Ovary (tissue), 9 donors: ENCODE results near the gene ANTXR2. TPM values are rescaled to one million over a fixed set of nuclear protein-coding genes. Genes with fewer than 3 reads are reported as not detected.
A peak's percentile ranks its signal among the peaks of the same experiment; 100 is the strongest.

Experiments used
- DNase-seq, 5 donors: peaks; one replicate each; pipeline ENCODE4 v3.0.0-alpha.2; 2019 to 2020
- H3K27ac ChIP-seq, 2 donors: fragments of 200-600 bp; one replicate each; pipeline versions ENCODE4 v1.5.1 to v1.8.0; 2019 to 2022
- H3K27me3 ChIP-seq: fragments of 200-600 bp; one replicate; pipeline ENCODE4 v1.8.0; 2022
- H3K36me3 ChIP-seq: fragments of 200-600 bp; sonication (generic); one replicate; pipeline ENCODE4 v1.5.1; 2019
- H3K4me1 ChIP-seq: one replicate; pipeline ENCODE4 v1.8.1; 2013; ENCODE audit warnings: mild to moderate bottlenecking, moderate library complexity; ENCODE audit not compliant: insufficient read depth
- H3K4me3 ChIP-seq: fragments of 200-600 bp; sonication (generic); one replicate; pipeline ENCODE4 v1.5.1; 2017
- H3K9me3 ChIP-seq, 2 donors: fragments of 200-600 bp in 1 of 2; sonication (generic) in 1 of 2; one replicate each; pipeline versions ENCODE4 v1.5.1 to v1.8.1; 2013 to 2019; ENCODE audit warnings: mild to moderate bottlenecking in 1 of 2, moderate library complexity in 1 of 2
- CTCF ChIP-seq, 3 donors: fragments of 450-650 bp in 2 of 3; fragments of 200-600 bp in 1 of 3; IDR thresholded peaks; one replicate each; pipeline versions ENCODE4 v1.5.1 to v1.8.0; 2016 to 2022; ENCODE audit warnings: antibody characterized with exemption in 3 of 3, mild to moderate bottlenecking in 1 of 3
- EP300 ChIP-seq: sonication (generic); formaldehyde crosslinking; IDR thresholded peaks from one replicate; pipeline ENCODE4 v1.6.1; 2017; ENCODE audit warnings: antibody characterized with exemption
- POLR2A ChIP-seq: fragments of 450-650 bp; IDR thresholded peaks from one replicate; pipeline ENCODE4 v1.6.1; 2017; ENCODE audit warnings: antibody characterized with exemption, mild to moderate bottlenecking, moderate library complexity
- WGBS, 3 donors: extraction: QIAGEN DNeasy Blood & Tissue Kit in 1 of 3; methylation state at CpG; one replicate each; pipeline versions ENCODE4 v1.1.5 to v1.1.7; 2013 to 2017; 5-methylcytosine and 5-hydroxymethylcytosine counted together
- intact Hi-C, 4 donors: fragments of 100-400 bp; cut with DNase I; formaldehyde crosslinking; loops; one replicate each; pipeline versions ENCODE4 v1.11.0 to v1.15.1; 2022 to 2023
- polyA plus RNA-seq, 2 donors: library from polyadenylated mRNA; stranded (reverse); fragments of 200-250 nt in 1 of 2; fragments of 350-450 nt in 1 of 2; fragmentation: Illumina TruSeq in 1 of 2; extraction: RNeasy Lipid Tissue Mini Kit (QIAGEN cat#74804) in 1 of 2; gene quantifications; one replicate each; pipeline ENCODE4 v1.2.3, GENCODE V29; 2013 to 2014
- total RNA-seq, 7 donors: library from RNA; depleted of rRNA in 2 of 7; stranded (reverse); fragments of >200 nt in 2 of 7; fragmentation: NEBNext Ultra II Directional in 3 of 7; extraction: Animal tissue kit (Norgen Biotek cat#: 25700) in 3 of 7; gene quantifications; one replicate each; pipeline versions ENCODE4 v1.1.0 to v1.2.4, GENCODE V29; 2016 to 2023
- donor health status: DM: no; HTN: no; CAD: no; lungs with moderate emphysema.
- donor health status: DM: no; HTN: no; CAD: no.
- donor health status: Bipolar disorder and iron deficiency.
- donor health status: DM: yes; HTN: yes; CAD: no.
- donor health status: DM: no; HTN: no; CAD: no.
- donor health status: DM: yes; HTN: yes; CAD: no.

ANTXR2 gene
- total and polyA plus RNA-seq, 9 donors: 64.4 to 231 (median 88.7) TPM

GRCh38 chr4:79922011-79922410 is 151.0 kb downstream of the ANTXR2 start:
- Histone ChIP-seq H3K4me1 (no peaks in the 10 kb centered on the region), H3K27me3 (no peaks in the 10 kb centered on the region), H3K36me3 (no peaks in the 10 kb centered on the region), H3K9me3 (no peaks in the 10 kb centered on the region), H3K4me3 (no peak overlapping the region), H3K27ac (no peak overlapping the region)
- DNase-seq: no peak
- intact Hi-C loops: no loop called here
- TF ChIP-seq POLR2A: no peak
- no peak for TF ChIP-seq CTCF (IDR thresholded peaks at IDR 0.05)
- no peak for TF ChIP-seq EP300
- 95 to 98% (median 97%) methylated on average over 1 of the region's 1 CpG for WGBS, 3 donors

- H3K4me1 ChIP-seq: no peaks in the 10 kb centered on the region
- no peaks in the 10 kb centered on the region for H3K9me3 ChIP-seq
- TF ChIP-seq EP300: no peak
- TF ChIP-seq CTCF (IDR thresholded peaks at IDR 0.05): no peak
- no peak for TF ChIP-seq POLR2A
- no peak overlapping the region for H3K4me3 ChIP-seq
- no peaks in the 10 kb centered on the region for H3K36me3 ChIP-seq
- intact Hi-C loops: no loop called here
- no peak overlapping the region for H3K27ac ChIP-seq
- 44 to 50% (median 49%) methylated on average over 3 of the region's 3 CpGs for WGBS, 3 donors
- no peaks in the 10 kb centered on the region for H3K27me3 ChIP-seq
- no peak for DNase-seq
Observed at GRCh38 chr4:79920163-79920853, 152.7 kb downstream of the ANTXR2 start.

GRCh38 chr4:79918292-79918691 is 154.7 kb downstream of the ANTXR2 start:
- no peaks in the 10 kb centered on the region for H3K36me3 ChIP-seq
- intact Hi-C loops: no loop called here
- 58 to 91% (median 82%) methylated on average over 3 of the region's 3 CpGs for WGBS, 3 donors

GRCh38 chr4:79917246-79917645 is 155.8 kb downstream of the ANTXR2 start:
- DNase-seq: peak in 1 of 5 donors; percentile 22
- H3K36me3 ChIP-seq: no peaks in the 10 kb centered on the region
- 97 to 100% (median 100%) methylated on average over 1 of the region's 1 CpG for WGBS, 3 donors

More at GRCh38 chr4:79918292-79918691, 154.7 kb downstream of the ANTXR2 start:
- no peak for DNase-seq
- Histone ChIP-seq H3K27me3 (no peaks in the 10 kb centered on the region), H3K4me1 (no peaks in the 10 kb centered on the region), H3K9me3 (no peaks in the 10 kb centered on the region), H3K4me3 (no peak overlapping the region), H3K27ac (no peak overlapping the region)
- TF ChIP-seq CTCF (IDR thresholded peaks at IDR 0.05): no peak

More at GRCh38 chr4:79917246-79917645, 155.8 kb downstream of the ANTXR2 start:
- Histone ChIP-seq H3K27ac (no peak overlapping the region), H3K9me3 (no peaks in the 10 kb centered on the region), H3K4me3 (no peak overlapping the region), H3K27me3 (no peaks in the 10 kb centered on the region), H3K4me1 (no peaks in the 10 kb centered on the region)
- intact Hi-C loops: no loop called here
- no peak for TF ChIP-seq POLR2A
- TF ChIP-seq CTCF (IDR thresholded peaks at IDR 0.05): no peak
- TF ChIP-seq EP300: no peak
